ENCODE measurements around the gene MRAP2. TPM values are rescaled to one million over a fixed set of nuclear protein-coding genes. Genes with fewer than 3 reads are reported as not detected.

Gene MRAP2
- total RNA-seq, 4 donors from 2014 or later: 2.7 to 7.4 (median 3.7) TPM

GRCh38 chr6:84072442-84072997 lies 38.9 kb downstream of the MRAP2 start:
- Histone ChIP-seq H3K36me3 (no peaks in the 10 kb centered on the region), H3K27me3 (no peaks in the 10 kb centered on the region), H3K27ac (no peak overlapping the region), H3K4me3 (no peak overlapping the region), H3K4me1 (no peaks in the 10 kb centered on the region), H3K9me3 (peaks cover 0 to 4% (median 0%) of the 10 kb centered on the region in 4 donors)
- no peak for TF ChIP-seq CTCF (IDR thresholded peaks at IDR 0.05)
- TF ChIP-seq POLR2A (IDR thresholded peaks at IDR 0.05): no peak
- DNase-seq: no peak

GRCh38 chr6:84074988-84075781 lies 41.6 kb downstream of the MRAP2 start:
- no peak for DNase-seq

GRCh38 chr6:84077645-84078044 lies 44.1 kb downstream of the MRAP2 start:
- Histone ChIP-seq H3K27me3 (no peaks in the 10 kb centered on the region), H3K9me3 (no peaks in the 10 kb centered on the region), H3K4me1 (no peaks in the 10 kb centered on the region), H3K27ac (no peak overlapping the region), H3K4me3 (no peak overlapping the region), H3K36me3 (no peaks in the 10 kb centered on the region)
- no peak for DNase-seq
- TF ChIP-seq POLR2A (IDR thresholded peaks at IDR 0.05) (no peak), CTCF (IDR thresholded peaks at IDR 0.05) (no peak)

More at GRCh38 chr6:84074988-84075781, 41.6 kb downstream of the MRAP2 start:
- Histone ChIP-seq H3K36me3 (no peaks in the 10 kb centered on the region), H3K4me1 (no peaks in the 10 kb centered on the region), H3K27me3 (no peaks in the 10 kb centered on the region), H3K4me3 (no peak overlapping the region), H3K9me3 (peaks cover 0 to 4% (median 0%) of the 10 kb centered on the region in 4 donors), H3K27ac (no peak overlapping the region)
- TF ChIP-seq CTCF (IDR thresholded peaks at IDR 0.05) (no peak), POLR2A (IDR thresholded peaks at IDR 0.05) (no peak)

GRCh38 chr6:84078335-84078734 lies 44.8 kb downstream of the MRAP2 start:
- H3K4me3 ChIP-seq: no peak overlapping the region
- no peaks in the 10 kb centered on the region for H3K4me1 ChIP-seq
- TF ChIP-seq POLR2A (IDR thresholded peaks at IDR 0.05) (no peak), CTCF (IDR thresholded peaks at IDR 0.05) (no peak)
- H3K9me3 ChIP-seq: no peaks in the 10 kb centered on the region
- no peak for DNase-seq
- no peak overlapping the region for H3K27ac ChIP-seq
- H3K36me3 ChIP-seq: no peaks in the 10 kb centered on the region
- H3K27me3 ChIP-seq: no peaks in the 10 kb centered on the region

- Histone ChIP-seq H3K27ac (no peak overlapping the region), H3K4me3 (no peak overlapping the region), H3K27me3 (no peaks in the 10 kb centered on the region), H3K4me1 (no peaks in the 10 kb centered on the region), H3K36me3 (no peaks in the 10 kb centered on the region), H3K9me3 (no peaks in the 10 kb centered on the region)
- DNase-seq: no peak
- TF ChIP-seq CTCF (IDR thresholded peaks at IDR 0.05) (no peak), POLR2A (IDR thresholded peaks at IDR 0.05) (no peak)
Observed at GRCh38 chr6:84081222-84081621, 47.6 kb downstream of the MRAP2 start.

Measured in Peyer's patch (tissue), 4 donors.